ENCODE results near the gene RGS11.

The RGS11 gene

DNA sequence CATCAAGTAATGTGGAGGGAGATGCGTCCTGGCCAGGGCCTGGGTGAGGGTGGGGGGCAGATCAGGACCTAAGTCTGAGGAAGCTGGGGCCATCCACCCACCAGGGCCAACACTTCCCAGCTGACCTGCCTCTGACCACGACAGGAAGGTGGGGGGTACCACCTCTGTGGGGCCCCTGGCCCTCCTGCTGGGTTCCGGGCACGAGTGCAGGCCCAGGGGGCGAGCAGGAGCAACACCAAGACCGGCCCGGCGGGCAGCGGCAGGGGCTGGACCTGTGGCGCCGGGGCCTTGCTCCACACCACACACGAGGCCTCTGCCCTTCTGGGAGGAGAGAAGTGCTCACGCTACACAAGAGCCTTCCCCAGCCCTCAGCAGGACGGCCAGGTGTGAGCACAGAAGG, 20.5 kb upstream of the RGS11 start:
- no peak for DNase-seq

DNA sequence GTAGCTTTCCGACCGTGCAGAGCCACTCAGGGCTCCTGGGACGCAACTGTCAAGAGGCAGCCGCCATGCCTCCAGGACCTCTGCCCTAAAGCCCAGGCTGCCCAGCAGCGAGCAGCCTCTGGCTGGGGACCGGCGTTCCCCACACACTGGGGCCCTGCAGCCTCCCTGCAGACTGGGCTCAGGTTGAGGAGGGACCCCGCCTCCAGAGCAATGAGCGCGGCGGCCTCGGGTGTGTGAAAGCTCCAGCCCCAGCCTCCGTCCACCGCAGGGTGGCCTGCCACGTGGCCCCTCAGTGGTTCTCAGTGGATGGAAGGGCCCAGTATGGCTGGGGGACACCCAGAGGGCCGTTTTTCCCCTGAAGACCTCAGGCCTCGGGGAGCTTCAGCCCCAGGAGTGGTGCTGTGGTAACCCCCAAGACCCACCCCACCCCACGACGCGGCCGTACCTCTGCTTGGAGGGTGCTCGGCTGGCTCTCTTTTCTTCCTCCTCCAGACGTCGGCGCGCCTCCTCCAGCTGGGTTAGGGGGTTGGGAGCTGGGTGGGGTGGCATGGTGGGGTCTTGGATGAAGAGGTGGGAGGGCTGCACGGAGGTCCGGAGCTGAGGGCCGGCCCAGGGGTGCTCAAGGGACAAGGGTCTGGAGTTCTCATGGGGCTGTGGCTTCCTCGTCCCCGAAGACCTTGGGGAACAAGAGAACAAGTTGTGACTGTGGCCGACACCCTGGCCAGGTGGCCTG, 17.5 kb upstream of the RGS11 start:
- no peak for DNase-seq

DNA sequence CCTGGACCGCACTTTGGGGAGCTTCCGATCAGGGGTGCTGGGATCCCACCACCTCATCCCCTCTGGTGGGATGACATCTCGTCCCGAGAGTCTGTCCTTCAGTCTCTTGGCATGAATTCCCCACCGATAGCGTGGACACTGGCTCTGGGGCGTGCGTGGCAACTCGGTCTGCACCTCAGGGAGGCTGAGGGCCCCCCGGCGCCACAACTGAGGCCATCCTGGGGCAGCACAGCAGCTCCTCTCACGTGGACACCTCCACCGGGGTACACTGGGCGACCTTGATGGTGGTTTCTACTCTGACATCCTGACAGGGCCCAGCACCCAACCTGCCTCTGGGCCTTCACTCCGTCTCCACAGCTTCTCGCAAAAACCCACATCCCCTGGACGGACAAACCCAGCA, 15.8 kb upstream of the RGS11 start:
- no peak for DNase-seq

DNA sequence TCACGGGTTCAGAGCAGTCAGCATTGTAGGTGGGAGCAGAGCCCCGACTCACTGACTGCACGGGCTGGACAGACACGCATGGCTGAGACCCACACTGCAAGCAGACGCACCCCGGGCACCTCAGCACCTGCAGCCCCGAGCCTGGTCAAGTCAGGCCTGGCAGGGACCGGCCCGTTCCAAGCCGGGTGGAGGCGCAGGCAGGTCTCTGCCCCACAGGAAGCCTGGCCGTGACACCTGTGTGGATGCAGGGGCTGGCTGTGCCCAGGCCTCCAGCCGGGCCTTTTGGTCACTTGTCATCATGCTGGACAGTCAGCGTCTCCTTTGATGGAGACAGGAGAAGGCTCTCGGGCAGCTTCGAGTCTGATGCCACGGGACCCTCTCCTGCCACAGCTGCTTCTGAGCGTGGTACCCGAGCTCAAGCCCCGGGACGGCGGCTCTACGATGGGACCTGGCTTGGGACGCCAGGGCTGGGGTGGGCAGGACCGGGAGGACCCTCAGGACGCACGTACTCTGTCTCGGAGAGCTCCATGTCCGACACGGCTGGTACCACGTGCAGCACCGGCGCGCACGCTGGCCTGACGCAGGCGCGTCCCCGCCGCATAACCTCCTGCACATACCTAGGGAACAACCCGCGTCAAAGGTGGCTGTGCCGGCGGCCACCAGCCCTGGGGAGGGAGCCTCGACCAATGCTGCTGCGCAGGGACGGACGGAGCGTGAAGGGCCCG, 15.1 kb upstream of the RGS11 start:
- no peak for DNase-seq

DNA sequence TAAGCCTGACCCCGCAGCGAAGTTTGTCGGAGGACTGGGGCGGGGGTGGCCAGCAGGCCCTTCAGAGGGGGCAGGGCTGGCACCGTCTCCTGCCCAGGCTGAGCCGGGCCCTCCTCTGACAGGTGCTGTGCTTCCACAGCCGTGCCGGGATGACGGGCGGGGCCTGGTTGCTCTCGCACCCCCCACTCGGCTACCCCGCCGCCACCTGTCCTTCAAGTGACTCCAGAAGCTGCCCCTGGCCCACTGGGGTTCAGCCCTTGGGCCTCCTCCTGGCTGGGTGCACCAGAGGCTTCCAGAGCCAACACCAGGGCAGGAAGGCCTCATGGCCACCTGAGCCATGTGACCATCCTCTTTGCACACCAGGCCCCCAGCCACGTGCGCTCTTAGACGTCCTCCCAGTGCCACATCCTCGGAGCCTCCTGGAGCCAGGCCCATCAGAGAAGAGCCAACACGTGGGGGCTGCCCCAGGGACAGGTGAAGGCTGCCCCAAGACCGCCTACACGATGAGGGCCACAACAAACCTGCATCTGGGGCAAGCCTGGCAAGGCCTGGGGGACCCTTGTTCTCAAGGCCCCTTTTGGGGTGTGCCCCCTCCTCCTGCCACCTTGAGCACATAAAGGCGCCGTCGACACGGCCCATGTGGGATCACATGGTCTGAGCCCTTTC, 14.4 kb upstream of the RGS11 start:
- DNase-seq = no peak

DNA sequence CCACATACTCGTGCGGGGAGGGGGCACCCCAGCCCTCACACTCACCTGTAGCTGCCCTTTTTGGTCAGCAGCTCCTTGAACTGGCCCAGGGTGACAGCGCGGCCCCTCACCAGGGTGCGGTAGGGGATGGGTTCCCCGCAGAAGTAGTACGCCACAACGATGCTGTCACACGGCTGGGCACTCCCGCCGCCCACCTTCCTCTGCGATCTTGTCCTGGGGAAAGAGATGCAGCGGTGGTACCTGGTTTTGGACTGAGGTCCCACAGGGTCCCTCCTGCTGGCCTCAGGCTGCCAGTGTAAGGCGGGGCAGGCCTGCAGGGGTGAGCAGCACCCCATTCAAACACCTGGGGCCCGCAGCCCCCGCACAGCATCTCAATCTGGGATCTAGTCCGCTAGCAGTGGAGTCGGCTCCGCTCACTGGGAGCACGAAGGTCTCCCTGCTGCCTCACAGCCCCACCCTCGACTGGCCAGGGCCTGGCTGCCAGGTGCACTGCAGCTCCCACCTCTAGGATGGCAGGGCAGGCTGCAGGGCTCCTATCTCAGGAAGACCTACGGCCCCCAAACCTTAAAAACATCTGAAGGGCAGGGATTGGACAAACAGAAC, 13.8 kb upstream of the RGS11 start:
- no peak for DNase-seq

DNA sequence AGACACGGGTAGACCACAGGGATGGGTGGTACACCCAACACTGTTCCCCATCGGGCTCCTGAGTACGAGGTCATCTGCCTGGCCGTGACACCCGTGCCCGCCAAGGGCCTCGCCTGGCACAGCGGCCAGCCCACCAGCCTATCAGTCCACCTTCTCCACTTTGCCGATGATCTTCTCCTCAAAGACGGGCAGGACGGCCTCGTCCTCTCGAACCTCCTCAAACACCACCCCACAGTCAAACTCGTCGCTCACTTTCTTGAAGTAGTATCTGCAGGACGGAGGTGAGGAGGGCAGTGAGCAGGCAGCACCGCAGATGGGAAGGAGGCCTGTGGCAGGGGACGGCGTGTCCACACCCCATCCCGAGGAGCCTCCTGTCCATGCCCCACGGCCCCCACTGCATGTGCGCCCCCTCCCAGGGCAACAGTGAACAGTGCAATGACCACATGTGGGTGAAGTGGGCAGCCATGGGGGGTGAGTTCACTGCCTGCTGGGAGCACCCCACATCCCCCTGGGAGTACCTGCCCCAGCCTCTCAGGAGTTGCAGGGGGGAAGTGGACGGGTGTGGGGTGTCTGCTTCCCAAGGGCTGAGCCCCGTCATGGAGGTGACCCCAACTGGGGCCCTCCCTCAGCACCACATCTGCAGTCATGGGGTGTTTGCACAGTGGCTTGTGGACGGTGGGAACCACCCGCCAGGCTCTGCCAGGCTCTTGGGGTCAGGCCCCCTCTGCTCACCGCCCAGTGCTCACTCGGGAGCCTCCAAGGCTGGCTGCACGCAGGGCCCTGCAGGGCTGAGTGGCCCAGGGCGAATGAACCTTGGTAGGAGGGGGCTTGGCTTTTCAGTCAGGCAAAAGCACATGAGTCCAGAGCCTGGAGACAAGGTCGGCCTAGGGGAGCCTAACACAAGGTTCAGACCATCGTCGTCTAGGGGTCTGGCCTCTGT, 12.5 kb upstream of the RGS11 start:
- DNase-seq = no peak

DNA sequence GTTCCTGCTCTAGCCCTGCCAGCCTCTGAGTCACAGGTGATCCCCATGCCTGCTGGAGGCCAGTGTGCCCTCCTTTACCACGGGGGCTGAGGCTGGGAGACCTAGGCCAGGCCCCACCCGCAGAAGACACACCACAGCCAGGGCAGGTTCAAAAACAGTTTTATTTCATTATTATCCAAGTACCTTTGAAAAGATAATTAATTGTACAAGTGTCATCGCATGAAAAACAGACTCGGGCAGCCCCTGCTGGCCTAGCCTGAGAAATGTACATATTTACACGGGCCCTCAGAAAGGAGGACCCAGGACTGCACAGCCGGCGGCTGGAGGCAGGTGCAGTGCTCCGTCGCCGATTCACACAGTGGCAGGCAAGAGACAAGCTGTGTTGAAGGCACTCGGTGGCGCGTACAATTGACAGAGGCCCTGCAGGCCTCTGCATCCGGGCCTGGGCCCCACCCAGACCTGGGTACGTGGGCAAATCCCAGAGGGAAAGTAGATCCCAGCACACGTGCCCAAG, 11.6 kb upstream of the RGS11 start:
- peak; percentile 47 for DNase-seq

DNA sequence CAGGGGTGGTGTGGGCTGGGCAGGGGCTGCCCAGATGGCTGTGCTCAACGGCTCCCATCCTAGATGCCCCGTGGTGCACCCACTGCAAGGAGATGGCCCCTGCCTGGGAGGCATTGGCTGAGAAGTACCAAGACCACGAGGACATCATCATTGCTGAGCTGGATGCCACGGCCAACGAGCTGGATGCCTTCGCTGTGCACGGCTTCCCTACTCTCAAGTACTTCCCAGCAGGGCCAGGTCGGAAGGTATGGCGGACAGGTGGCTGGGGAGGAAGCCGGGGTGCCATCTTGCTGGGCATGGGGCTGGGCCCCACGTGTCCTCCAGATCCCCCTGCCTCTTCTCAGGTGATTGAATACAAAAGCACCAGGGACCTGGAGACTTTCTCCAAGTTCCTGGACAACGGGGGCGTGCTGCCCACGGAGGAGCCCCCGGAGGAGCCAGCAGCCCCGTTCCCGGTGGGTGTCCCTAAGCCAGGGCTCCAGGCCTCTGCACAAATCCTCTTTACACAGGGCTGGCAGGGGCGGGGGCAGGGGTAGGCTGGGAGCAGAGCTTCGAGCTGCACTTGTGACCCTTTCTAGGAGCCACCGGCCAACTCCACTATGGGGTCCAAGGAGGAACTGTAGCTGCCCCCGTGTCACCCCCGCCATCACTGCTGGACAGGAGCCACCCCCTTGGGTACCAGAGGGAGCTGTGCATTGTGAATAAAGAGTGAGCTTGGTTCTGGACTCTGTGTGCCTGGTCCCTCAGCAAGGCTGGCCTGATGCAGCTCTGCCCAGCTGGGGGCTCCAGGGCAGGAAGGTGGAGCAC, 10.9 kb upstream of the RGS11 start:
- DNase-seq = no peak

DNA sequence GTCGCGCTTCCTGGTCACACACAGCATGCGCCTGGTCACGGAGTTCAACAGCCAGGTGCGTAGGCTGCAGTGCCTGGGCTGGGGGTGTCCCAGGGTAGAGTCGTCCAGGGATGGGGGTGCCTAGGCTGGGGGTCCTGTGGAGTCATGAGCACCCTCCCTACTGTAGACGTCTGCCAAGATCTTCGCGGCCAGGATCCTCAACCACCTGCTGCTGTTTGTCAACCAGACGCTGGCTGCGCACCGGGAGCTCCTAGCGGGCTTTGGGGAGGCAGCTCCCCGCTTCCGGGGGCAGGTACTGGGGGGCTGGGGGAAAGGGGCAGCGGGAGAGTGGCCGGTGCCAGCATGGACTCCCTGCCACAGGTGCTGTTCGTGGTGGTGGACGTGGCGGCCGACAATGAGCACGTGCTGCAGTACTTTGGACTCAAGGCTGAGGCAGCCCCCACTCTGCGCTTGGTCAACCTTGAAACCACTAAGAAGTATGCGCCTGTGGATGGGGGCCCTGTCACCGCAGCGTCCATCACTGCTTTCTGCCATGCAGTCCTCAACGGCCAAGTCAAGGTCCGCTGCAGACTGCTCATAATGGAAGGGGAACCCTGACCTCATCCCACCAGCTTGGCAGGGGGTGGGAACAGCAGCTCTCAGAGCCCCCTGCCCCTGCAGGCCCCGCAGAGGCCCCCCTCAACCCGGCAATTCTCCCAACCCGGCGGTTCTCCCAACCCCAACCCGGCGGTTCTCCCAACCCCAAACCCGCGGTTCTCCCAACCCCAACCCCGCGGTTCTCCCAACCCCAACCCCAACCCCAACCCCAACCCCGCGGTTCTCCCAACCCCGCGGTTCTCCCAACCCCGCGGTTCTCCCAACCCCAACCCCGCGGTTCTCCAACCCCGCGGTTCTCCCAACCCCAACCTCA, 9.7 kb upstream of the RGS11 start:
- no peak for DNase-seq

DNA sequence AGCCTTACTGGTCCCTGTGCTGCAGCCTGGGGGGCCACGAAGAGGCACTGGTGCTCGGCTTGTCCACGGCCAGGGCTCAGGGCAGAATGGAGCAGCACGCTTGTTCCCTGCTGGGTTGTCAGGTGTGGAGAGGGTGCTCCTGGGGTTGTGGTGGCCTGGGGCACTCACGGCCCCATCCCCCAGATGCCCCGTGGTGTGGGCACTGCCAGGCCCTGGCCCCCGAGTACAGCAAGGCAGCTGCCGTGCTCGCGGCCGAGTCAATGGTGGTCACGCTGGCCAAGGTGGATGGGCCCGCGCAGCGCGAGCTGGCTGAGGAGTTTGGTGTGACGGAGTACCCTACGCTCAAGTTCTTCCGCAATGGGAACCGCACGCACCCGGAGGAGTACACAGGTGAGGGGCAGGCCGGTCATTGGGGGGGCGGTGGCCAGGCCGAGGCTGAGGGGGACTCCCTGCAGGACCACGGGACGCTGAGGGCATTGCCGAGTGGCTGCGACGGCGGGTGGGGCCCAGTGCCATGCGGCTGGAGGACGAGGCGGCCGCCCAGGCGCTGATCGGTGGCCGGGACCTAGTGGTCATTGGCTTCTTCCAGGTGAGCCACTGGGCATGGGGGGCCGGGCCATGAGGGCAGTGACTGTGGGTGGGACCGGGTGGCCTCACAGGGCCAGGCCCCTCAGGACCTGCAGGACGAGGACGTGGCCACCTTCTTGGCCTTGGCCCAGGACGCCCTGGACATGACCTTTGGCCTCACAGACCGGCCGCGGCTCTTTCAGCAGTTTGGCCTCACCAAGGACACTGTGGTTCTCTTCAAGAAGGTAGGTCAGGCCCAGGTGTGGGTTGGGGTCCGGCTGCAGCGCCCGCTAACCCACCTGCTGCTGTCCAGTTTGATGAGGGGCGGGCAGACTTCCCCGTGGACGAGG, 8.7 kb upstream of the RGS11 start:
- DNase-seq = no peak

DNA sequence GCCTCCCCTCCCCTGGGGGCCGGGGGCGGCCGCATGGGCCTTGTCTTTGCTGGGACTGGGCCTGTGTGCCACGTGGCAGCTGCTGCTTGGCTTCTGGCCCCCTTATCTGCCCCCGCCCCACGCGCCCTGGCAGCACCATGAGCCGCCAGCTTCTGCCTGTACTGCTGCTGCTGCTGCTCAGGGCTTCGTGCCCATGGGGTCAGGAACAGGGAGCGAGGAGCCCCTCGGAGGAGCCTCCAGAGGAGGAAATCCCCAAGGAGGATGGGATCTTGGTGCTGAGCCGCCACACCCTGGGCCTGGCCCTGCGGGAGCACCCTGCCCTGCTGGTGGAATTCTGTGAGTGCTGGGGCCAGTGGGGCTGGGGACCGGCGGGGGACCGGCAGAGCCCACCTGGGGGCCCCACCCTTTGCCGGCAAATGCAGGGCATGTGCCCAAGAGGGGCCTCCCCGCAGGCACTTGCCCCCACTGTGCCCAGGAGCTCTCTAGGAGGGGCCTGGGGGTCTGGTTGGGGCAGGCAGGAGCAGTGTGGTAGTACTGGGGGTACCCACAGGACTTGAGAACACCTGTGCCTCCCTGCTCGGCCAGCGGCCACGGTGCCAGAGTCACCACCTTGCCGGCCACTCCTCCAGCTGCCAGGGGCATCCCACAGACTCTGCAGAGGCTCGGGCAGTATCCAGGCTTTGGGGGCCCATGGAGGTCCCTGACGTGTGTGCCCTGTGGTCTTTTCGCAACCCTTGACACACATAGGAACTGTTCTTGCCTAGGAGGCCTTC, 7.5 kb upstream of the RGS11 start, which contains the start of gene PDIA2:
Gene PDIA2, plus strand, starts transcription at position 132 of the 773 bp plus-strand sequence. Its CDS starts 6 bp downstream, at position 138.
- DNase-seq = no peak

DNA sequence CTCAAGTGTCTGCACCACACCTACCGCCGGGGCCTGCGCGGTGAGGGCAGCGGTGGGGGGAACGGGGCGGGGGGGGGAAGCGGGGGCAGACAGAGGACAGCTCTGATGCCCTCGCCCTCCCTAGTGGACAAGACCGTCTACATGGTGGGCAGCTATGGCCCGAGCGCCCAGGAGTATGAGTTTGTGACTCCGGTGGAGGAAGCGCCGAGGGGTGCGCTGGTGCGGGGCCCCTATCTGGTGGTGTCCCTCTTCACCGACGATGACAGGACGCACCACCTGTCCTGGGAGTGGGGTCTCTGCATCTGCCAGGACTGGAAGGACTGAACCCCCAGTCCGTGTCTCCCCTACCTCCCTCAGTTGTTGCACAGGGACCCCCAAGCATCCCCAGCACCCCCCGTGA, 6.7 kb upstream of the RGS11 start:
- no peak for DNase-seq

DNA sequence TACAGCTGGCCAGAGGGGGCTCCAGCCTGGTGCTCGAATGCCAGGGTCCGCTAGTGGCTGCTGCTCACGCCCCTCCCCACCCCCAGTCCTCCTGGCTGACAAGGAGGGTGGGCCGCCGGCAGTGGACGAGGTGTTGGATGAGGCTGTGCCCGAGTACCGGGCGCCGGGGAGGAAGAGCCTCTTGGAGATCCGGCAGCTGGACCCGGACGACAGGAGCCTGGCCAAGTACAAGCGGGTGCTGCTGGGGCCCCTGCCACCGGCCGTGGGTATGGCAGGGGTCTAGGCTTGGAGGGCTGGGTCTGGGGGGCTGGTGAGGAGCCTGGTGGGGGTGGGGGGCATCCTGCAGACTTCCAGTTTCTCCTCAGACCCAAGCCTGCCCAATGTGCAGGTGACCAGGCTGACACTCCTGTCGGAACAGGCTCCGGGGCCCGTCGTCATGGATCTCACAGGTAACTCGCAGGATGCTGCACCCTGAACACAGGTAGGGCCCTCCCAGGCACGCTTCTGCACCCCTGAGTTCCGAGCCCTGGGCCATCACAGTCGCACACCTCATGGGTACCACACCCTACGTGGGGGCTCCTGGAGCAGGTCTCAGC, 6.0 kb upstream of the RGS11 start:
- no peak for DNase-seq

DNA sequence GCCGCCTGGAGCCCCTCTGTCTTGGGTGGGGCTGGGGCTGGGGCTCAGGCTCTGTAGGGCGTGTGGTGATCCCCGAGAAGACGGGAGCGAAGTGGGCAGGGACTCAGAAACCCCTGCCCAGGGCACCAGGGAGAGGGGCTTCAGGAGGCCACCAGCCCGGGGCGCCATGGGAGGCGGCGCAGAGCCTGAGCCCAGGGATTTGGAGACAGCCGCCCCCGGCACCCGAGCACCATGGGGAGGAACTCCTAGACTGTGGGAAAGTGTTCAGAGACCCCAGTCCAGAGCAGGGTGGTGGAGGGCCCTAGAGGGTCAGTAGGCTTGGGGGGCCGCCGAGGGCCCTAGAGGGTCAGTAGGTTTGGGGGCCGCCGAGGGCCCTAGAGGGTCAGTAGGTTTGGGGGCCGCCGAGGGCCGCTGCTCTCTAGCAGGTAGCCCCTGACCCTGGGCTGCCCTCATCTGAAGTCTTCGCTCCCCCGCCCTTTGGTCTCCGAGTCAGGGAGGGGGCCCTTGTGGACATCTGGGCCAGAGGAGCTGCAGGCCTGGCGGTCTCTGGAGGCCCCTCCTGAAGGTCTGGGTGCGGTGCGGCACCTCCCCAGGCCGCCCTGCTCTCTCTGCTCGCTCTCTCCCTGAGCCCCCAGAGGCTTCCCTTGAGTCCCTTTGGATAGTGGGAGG, 5.4 kb upstream of the RGS11 start:
- DNase-seq = no peak

DNA sequence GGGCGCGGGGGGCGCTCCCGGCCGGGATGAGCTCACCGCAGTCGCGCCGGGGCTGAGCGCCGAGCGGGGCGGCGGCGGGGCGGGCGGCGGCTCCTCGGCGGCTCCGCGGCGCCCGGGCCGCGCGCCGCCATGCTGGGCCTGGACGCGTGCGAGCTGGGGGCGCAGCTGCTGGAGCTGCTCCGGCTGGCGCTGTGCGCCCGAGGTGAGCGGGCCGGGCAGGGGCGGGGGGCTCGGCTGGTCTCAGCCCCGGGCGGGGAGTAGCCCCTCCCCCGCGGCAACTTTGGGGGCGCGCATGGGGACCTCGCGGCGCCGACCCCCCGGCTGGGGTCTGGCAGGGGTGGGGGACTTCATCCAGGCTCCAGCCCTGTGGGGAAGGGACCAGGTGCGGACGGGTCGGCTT, 4.8 kb upstream of the RGS11 start, which contains the start of gene ARHGDIG:
Gene ARHGDIG, plus strand, starts transcription at position 40 of the 400 bp plus-strand sequence. Its CDS starts 90 bp downstream, at position 130.
- peak; percentile 15 for DNase-seq

DNA sequence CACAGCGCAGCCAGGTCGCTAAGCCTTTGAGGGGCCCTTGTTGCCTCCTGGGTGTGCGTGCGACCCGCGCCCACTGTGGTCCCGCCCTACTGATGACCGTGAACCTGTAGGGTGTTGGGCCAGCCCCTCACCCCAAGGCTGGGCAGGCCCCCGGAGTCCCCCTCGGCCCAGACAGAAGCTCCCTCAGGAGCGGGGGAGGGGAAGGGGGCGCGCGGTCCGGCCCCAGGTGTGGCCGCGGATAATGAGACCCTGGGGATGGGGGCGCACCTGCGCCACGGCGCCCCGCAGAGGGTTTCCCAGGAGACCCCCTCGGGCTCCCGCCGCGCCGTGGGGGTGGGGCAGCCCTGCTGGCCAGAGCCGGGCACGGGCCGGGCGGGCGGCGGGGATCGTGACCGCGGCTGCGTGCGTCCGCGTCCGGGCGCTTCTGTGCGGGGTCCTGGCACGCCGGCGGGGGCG, 4.3 kb upstream of the RGS11 start:
- no peak for DNase-seq
